C4-2B (cell line): ENCODE data around the gene RNASE3.

Experiments
- ZFX ChIP-seq: fragments of 450-650 bp; IDR thresholded peaks from 2 replicates; pipeline ENCODE4 v1.6.1; 2017
- TF ChIP-seq, protein P1 (sequence below): fragments of 450-650 bp; conservative IDR thresholded peaks from 2 replicates; pipeline ENCODE4 v1.5.1; 2017; ENCODE audit warnings: mild to moderate bottlenecking

DNA sequence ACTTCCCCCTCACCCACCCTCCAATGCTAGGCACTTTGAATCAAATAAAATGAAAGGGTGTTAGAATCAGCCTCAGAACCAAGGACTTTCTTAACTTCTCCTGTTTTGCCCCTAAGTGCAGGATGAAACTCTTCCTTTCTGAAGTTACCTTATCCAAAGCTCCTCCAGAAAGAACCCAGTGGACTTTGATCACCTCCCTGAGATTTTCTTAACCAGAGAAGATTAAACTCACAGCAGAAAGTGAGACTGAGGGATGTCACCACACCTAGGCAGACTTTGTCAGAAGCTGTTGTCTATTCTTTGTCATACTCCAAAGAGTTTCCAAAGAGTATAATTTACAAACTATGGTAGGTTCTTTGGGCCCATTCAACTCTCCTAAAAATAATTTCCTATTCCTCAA, 14.2 kb upstream of the RNASE3 start:
- TF ChIP-seq, protein P1, sequence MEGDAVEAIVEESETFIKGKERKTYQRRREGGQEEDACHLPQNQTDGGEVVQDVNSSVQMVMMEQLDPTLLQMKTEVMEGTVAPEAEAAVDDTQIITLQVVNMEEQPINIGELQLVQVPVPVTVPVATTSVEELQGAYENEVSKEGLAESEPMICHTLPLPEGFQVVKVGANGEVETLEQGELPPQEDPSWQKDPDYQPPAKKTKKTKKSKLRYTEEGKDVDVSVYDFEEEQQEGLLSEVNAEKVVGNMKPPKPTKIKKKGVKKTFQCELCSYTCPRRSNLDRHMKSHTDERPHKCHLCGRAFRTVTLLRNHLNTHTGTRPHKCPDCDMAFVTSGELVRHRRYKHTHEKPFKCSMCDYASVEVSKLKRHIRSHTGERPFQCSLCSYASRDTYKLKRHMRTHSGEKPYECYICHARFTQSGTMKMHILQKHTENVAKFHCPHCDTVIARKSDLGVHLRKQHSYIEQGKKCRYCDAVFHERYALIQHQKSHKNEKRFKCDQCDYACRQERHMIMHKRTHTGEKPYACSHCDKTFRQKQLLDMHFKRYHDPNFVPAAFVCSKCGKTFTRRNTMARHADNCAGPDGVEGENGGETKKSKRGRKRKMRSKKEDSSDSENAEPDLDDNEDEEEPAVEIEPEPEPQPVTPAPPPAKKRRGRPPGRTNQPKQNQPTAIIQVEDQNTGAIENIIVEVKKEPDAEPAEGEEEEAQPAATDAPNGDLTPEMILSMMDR, result no peak
- no peak for TF ChIP-seq ZFX
